RKO (cell line): ENCODE measurements around the gene HDGFL3.

ENCODE experiments used
- DNase-seq: peaks from one replicate; pipeline ENCODE4 v3.0.0-alpha.2; 2016; ENCODE audit warnings: low spot score

The HDGFL3 gene

GRCh38 chr15:83127547-83128150 is 80.0 kb downstream of the HDGFL3 start:
- no peak for DNase-seq

DNA sequence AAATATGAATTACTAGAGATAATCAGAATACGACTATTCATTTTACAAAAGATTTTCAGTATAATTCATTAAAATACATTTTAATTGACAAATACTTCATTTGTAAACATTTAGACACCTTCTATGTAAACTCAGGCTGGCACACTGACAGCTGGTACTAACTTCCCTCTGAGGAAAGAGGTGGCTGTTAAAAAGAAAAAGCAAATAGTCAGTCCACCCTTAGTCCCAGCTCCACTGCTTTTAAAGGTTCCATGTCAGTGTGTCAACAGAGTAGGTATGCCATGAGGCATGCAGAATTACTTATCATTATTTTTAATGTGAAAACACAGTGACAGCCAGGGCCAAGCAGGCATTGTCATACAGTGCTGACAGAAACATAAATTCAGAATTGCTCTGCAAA is 84.1 kb downstream of the HDGFL3 start:
- DNase-seq = no peak

- no peak for DNase-seq
These were observed 87.5 kb downstream of the HDGFL3 start for GRCh38 chr15:83119968-83120581.

- DNase-seq = no peak
These were observed 88.7 kb downstream of the HDGFL3 start for GRCh38 chr15:83118968-83119367.

GRCh38 chr15:83118291-83118827 is 89.3 kb downstream of the HDGFL3 start:
- DNase-seq = no peak

DNA sequence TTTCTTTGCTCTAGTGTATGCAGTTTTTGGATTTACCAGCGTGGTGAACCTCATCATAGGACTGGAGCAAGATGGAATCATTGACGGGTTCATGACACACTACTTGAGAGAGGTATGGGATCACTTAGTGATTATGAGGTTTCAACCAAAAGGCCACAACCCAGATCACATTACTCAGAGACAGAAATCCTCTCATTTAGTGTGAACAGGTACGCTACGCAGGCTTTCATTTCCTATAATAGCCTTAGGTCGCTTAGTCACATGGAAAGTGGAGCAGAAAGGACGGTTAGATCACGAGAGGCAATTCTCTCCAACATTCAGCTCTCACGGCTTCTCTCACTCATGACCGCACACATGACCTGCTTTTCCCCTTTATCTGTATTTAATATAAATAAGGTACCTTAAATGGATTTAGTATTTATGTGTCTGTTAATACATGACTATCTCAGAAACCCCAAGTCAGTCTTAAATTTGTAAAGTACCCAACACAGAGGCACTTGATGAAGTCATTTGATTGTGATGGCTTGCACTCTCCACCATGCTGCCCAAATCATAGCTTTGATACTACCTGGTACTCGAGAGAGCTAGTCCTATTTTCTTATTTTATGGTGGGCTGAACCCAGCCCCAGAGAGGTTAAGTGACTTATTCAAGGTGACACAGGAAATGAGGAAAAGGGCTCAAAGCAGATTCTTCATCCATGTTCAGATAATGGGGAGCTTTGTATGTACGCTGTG is 91.6 kb downstream of the HDGFL3 start:
- DNase-seq = no peak

- DNase-seq = no peak
These were observed 92.2 kb downstream of the HDGFL3 start for GRCh38 chr15:83115410-83115809.

GRCh38 chr15:83114856-83115255 is 92.8 kb downstream of the HDGFL3 start:
- DNase-seq = no peak

DNA sequence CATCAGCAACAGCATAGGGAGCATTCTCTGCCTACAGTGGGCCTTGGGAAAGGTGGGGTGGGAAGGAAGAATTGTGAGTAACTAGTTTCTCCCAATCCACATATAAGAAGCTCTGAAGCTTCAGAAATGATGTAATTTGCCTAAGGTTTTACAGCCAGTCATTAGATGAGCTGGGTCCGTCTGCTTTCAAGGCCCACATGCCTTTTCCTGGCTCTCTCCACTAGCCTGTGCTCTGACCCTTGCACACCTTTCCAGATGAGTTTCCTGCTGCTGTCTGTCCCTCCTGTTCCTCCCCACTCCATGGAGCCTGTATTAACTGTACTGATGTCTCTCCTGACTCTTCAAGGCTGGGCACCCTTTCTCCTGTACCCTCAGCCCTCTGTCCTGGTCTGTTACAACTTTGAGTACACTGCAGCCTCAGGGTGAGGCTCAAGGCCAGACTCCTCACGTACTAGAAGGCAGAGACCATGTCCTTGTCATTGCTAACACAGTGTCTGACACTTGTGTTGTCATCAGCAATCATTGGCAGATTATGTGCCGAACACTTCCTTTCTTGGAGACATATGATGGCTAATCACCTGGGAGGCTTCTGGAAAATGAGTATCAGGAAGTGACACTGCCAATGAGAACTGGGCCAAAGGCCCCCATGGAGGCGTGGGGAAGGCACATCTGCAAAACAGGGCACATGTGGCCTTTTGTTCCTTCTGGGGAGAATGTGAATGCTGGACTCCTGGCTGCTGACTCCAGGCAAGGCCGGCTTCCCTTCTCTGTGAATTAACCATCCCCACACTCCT is 93.5 kb downstream of the HDGFL3 start:
- no peak for DNase-seq

DNA sequence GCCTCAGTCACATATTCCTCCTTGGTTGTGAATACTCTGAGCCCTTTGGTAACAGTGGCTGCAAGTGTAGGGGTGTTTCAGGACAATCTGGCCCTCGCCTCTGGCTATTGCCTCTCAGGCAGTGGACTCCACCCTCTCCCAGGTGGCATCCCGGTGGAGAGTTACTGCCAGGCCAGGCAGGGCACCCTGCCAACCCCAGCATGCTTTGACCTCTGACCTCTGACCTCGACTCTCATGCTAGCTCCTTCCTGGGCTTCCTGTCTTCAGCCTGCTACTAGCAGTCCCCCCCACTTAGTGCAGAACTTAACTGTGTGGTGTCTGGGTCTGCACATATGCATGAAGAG is 94.7 kb downstream of the HDGFL3 start:
- DNase-seq = no peak

GRCh38 chr15:83112233-83112955 is 95.2 kb downstream of the HDGFL3 start:
- no peak for DNase-seq

DNA sequence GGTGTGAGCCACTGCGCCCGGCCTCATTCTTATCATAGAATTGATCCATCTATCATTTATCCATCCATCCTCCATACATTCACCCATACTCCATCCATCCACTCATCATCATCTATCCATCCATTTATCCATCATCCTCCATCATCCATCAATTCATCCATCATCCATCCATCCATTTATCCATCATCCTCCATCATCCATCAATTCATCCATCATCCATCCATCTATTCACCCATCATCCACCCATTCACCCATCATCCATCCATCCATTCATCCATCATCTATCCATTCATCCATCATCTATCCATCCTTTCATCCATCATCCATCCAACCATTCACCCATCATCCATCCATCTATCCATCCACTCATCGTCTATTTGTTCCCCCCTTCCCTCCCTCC is 96.5 kb downstream of the HDGFL3 start:
- no peak for DNase-seq

DNA sequence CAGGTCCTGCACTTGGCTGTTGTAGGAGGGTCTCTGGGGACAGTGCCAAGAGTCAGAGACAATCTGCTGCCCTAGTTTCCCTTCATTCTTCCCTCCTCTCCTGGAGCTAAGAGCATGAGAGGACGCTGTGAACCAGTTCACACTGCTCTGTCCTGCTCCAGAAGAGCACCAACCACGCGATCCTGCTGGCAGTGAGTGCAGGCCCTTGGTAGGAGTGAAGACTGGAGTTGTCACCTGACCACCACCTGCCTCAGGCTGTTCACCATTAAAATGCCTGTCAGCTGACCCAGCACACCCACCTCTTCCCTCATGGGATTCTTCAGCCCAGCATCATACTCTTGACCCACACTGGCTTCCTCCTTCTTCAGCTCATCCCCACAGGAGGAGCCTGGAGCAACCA is 97.2 kb downstream of the HDGFL3 start:
- no peak for DNase-seq

GRCh38 chr15:83109532-83109931 is 98.1 kb downstream of the HDGFL3 start:
- no peak for DNase-seq

DNA sequence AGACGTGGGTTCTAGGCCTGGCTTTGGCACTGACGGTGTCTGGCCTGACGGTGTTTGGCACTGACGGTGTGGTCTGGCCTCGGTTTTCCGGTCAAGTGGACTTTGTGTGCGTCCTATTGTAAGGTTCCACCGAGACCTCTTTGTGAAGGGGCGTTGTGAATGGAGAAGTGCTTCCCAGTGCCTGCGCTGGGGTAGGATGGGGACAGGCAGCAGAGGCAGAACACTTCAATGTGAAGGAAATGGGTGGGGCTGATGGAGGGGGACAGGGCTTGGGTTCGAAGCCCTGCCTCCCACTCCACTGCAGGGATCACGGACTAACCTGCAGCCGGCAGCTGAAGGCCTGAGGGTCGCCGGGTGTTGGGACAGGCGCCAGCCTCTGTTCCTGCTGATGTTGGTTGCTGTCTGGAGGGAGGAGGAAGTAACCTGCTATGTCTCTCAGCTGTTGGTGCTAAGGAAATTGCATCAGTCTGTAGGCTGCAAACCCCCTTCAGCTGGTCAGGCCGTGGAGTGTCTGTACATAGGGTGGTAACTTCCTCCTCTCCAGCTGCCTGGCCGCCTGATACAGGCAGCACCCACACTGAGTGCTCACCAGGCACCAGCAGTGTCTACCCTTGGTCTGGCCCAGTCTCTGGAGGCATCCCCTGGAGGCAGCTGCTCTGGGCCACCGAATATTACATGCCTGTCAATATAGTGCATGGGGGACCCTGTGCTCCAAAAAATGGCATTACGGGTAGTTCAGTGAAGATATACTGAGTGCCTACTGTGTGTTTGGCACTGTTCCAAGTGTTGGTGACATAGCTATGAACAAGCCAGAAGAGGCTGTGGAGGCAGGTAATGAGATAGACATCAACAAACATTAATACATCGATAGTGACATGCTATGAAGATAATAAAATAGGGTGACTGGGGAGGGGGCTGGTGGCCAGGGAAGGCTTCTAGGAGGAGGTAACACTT is 99.1 kb downstream of the HDGFL3 start:
- no peak for DNase-seq

GRCh38 chr15:83107841-83108181 is 99.8 kb downstream of the HDGFL3 start:
- DNase-seq = no peak

DNA sequence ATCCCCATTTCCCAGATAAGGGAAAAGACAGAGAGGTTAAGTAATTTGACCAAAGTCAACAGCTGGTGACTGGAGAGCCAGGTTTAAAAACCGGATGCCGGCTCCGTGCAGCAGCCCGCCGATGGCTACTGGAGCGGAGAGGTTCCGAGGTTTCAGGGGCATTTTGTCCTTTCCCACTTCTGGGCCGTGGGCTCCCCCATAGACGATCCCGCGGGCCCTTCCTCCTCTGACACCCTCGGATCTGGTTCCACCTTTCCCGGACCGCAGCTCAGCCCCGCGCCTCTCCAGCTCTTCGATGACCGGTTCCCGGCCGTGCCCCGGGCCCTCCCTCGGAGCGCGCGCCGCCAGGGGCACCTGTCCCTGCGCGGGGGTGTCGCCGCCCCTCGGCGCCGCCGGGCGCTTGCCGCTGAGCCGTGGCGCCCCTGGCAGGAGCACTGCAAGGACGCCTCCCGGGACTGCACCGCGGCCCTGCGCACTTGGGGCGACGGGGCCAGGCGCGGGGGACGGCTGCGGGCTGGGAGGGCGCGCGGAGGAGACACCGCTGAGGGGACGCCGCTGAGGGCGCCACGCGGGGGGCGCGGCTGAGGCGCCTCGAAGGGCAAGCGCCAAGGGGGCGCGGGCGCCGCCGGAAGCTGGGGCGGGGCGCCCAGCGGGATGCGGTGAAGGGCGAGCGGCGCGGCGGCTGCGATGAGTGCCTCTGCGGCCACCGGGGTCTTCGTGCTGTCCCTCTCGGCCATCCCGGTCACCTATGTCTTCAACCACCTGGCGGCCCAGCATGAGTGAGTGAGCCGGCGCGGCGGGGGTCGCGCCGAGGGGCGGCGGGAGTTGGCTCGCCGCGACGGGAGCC is 100.4 kb downstream of the HDGFL3 start, which contains the start of gene TM6SF1:
Gene TM6SF1 (plus strand): TSS at position 652 of the 847 bp plus-strand sequence. CDS start 36 bp downstream, at position 688.
- DNase-seq = no peak

- no peak for DNase-seq
These were observed 102.2 kb downstream of the HDGFL3 start for GRCh38 chr15:83105440-83105839.

GRCh38 chr15:83104141-83104540 is 103.5 kb downstream of the HDGFL3 start:
- DNase-seq = no peak

DNA sequence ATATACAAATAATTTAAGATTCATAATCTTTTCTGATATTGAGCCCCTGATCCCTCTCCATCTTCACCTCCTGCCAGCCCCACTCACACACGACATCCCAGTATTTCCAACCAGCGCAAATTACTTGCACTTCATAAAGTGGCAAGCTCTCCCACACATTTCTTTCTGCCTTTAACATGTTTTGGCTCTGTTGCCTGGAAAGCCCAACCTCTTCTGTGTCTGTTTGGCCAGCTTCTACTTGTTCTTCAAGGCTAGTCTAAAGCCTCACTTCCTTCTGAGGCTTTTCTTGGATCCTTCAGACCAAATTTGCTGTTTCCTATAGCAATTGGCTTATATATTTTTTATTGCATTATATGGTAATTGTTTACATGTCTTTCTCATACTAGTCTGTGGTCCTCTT is 105.3 kb downstream of the HDGFL3 start:
- no peak for DNase-seq
